BE2C (cell line): ENCODE measurements around the gene NYNRIN.

Source experiments
- DNase-seq: peaks from one replicate; pipeline ENCODE4 v3.0.0-alpha.2; 2020
- H3K27me3 ChIP-seq: fragments of 250-450 bp; sonication (Bioruptor Pico); 2 replicates; pipeline ENCODE4 v1.5.1; 2020; ENCODE audit warnings: mild to moderate bottlenecking
- H3K36me3 ChIP-seq: fragments of 250-450 bp; sonication (Bioruptor Pico); 2 replicates; pipeline ENCODE4 v1.5.1; 2020; ENCODE audit warnings: mild to moderate bottlenecking
- H3K4me1 ChIP-seq: fragments of 250-450 bp; sonication (Bioruptor Pico); 2 replicates; pipeline ENCODE4 v1.5.1; 2020
- H3K4me3 ChIP-seq: 2 replicates; pipeline ENCODE4 v1.5.1; 2011; ENCODE audit warnings: low read depth, low read length
- H3K9me3 ChIP-seq: fragments of 250-450 bp; sonication (Bioruptor Pico); 2 replicates; pipeline ENCODE4 v1.5.1; 2020
- TF ChIP-seq, protein P1 (sequence below): IDR thresholded peaks from 2 replicates; pipeline ENCODE4 v1.5.1; 2012; ENCODE audit warnings: mild to moderate bottlenecking, low read depth, low read length

NYNRIN gene

DNA sequence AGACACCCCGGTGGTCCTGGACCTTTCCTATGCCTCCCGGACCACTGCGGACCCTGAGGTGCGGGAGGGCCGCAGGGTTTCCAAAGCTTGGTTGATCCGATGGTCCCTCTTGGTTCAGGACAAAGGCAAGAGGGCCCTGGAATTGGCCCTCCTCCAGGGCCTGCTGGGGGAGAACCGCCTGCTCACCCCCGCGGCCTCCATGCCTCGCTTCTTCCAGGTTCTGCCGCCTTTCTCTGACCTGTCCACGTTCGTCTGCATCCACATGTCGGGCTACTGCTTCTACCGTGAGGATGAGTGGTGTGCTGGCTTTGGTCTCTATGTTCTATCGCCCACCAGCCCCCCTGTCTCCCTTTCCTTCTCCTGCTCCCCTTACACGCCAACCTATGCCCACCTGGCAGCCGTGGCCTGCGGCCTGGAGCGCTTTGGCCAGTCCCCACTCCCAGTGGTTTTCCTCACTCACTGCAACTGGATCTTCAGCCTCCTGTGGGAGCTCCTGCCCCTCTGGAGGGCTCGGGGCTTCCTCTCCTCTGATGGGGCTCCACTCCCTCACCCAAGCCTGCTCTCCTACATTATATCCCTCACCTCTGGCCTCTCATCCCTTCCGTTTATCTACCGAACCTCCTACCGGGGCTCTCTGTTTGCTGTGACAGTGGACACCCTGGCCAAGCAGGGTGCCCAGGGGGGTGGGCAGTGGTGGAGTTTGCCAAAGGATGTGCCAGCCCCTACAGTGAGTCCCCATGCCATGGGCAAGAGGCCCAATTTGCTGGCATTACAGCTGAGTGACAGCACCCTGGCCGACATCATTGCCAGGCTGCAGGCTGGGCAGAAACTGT lies 16.8 kb downstream of the NYNRIN start:
- Histone ChIP-seq H3K36me3 (no peaks in the 10 kb centered on the region), H3K9me3 (no peaks in the 10 kb centered on the region), H3K4me1 (peaks cover 13% of the 10 kb centered on the region), H3K27me3 (no peaks in the 10 kb centered on the region), H3K4me3 (no peak overlapping the region)
- DNase-seq = no peak
- TF ChIP-seq, protein P1, sequence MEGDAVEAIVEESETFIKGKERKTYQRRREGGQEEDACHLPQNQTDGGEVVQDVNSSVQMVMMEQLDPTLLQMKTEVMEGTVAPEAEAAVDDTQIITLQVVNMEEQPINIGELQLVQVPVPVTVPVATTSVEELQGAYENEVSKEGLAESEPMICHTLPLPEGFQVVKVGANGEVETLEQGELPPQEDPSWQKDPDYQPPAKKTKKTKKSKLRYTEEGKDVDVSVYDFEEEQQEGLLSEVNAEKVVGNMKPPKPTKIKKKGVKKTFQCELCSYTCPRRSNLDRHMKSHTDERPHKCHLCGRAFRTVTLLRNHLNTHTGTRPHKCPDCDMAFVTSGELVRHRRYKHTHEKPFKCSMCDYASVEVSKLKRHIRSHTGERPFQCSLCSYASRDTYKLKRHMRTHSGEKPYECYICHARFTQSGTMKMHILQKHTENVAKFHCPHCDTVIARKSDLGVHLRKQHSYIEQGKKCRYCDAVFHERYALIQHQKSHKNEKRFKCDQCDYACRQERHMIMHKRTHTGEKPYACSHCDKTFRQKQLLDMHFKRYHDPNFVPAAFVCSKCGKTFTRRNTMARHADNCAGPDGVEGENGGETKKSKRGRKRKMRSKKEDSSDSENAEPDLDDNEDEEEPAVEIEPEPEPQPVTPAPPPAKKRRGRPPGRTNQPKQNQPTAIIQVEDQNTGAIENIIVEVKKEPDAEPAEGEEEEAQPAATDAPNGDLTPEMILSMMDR = no peak

DNA sequence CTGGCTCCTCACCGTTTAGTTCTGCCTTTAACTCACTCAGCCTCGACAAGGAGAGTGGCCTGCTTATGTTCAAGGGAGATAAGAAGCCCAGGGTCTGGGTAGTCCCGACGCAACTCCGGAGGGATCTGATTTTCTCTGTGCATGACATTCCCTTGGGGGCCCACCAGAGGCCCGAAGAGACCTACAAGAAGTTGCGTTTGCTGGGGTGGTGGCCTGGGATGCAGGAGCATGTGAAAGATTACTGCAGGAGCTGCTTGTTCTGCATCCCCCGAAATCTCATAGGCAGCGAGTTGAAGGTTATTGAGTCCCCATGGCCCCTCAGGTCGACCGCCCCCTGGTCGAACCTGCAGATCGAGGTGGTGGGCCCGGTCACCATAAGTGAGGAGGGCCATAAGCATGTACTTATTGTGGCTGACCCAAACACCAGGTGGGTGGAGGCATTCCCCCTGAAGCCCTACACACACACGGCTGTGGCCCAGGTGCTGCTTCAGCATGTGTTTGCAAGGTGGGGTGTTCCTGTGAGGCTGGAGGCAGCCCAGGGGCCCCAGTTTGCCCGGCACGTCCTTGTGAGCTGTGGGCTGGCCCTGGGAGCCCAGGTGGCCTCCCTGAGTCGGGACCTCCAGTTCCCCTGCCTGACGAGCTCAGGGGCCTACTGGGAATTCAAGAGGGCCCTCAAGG lies 17.6 kb downstream of the NYNRIN start:
- no peaks in the 10 kb centered on the region for H3K27me3 ChIP-seq
- TF ChIP-seq, protein P1 = 0 out of 2 replicates have a peak, but pooled peaks have one; percentile 5
- DNase-seq = peak; percentile 50

DNA sequence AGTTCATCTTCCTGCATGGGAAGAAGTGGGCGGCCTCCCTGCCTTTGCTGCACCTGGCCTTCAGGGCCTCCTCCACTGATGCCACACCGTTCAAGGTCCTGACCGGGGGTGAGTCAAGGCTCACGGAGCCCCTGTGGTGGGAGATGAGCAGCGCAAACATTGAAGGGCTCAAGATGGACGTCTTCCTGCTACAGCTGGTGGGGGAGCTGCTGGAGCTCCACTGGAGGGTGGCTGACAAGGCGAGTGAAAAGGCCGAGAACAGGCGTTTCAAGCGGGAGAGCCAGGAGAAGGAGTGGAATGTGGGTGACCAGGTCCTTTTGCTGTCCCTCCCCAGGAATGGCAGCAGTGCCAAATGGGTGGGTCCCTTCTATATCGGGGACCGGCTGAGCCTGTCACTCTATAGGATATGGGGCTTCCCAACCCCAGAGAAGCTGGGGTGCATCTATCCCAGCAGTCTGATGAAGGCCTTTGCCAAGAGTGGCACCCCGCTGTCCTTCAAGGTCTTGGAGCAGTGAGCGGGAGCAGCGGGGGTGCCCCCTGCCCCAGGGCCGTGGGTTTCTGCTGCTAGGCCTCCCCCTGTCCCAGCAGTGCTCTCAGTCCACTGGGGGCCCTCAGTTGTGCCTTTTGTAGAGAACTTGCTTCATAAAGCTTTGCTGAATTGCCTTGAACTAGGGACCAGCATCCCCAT lies 18.3 kb downstream of the NYNRIN start:
- no peak for DNase-seq
- Histone ChIP-seq H3K4me3 (no peak overlapping the region), H3K36me3 (no peaks in the 10 kb centered on the region), H3K27me3 (no peaks in the 10 kb centered on the region), H3K9me3 (no peaks in the 10 kb centered on the region), H3K4me1 (peaks cover 11% of the 10 kb centered on the region)
- TF ChIP-seq, protein P1 = no peak

More for the DNA sequence above, 17.6 kb downstream of the NYNRIN start:
- no peaks in the 10 kb centered on the region for H3K36me3 ChIP-seq
- H3K9me3 ChIP-seq = no peaks in the 10 kb centered on the region
- no peak overlapping the region for H3K4me3 ChIP-seq
- peaks cover 13% of the 10 kb centered on the region for H3K4me1 ChIP-seq

DNA sequence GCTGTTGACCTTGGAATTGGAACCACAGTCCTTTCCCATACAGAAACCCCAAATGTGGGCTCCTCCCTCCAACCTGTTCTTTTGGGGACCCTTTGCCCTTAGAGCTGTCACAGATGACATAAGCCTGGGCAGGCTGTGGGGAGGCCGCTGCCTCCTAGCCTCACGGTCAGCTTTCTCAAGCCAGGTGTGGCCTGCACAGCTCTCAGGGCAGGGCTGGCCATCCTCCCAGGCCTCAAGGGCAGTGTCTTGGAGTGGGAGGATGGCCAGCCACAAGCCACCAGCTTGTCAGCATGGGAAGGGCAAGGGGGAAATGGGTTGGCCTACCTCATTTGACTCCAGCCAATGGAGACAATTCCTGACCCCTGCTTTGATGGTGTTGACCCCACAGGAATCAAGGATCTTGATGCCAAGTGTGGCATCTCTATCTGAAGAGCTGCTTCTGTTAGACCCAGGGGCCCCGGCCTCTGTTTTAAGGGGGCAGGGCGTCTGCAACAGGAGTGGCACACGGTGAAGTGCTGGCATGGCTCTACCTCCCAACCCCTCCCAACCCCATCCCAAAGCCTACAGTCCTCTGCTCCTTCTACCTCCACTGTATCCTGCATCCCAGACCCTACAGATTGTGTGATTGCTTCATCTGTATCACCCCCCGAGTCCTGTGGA lies 19.2 kb downstream of the NYNRIN start:
- peaks cover 6% of the 10 kb centered on the region for H3K4me1 ChIP-seq

DNA sequence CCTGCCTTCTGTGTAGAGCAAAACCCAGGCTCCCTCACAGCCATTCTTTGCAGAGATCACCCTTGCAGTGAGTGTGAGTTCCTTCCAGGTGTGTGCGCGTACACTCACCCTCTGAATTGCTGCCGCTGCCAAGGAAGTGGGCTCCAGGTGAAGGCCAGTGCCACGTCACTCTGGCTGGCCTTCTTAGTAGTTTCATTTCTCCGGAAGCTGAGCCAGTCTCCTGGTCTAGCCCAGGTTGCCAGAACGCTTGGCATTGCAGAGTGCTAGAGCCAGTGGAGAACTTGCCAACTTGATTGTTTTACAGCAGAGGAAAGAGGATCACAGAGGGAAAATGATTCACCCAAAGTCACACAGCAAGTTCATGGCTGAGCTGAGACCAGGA lies 19.7 kb downstream of the NYNRIN start:
- Histone ChIP-seq H3K4me1 (peaks cover 6% of the 10 kb centered on the region), H3K36me3 (no peaks in the 10 kb centered on the region), H3K27me3 (no peaks in the 10 kb centered on the region), H3K9me3 (no peaks in the 10 kb centered on the region), H3K4me3 (no peak overlapping the region)
- TF ChIP-seq, protein P1 = no peak
- DNase-seq = no peak

More for the DNA sequence above, 19.2 kb downstream of the NYNRIN start:
- Histone ChIP-seq H3K9me3 (no peaks in the 10 kb centered on the region), H3K4me3 (no peak overlapping the region), H3K27me3 (no peaks in the 10 kb centered on the region), H3K36me3 (no peaks in the 10 kb centered on the region)
- DNase-seq = no peak
- TF ChIP-seq, protein P1 = no peak
